ENCODE measurements around the gene LMOD3. TPM values are rescaled to one million over a fixed set of nuclear protein-coding genes. Genes with fewer than 3 reads are reported as not detected.

Gene LMOD3
- total RNA-seq, 1 donor: not detected

GRCh38 chr3:69058180-69058946, 64.0 kb downstream of the LMOD3 start:
- no peak for TF ChIP-seq CTCF (IDR thresholded peaks at IDR 0.05; ENCODE audit: insufficient read depth, low read length)
- no peak for DNase-seq (ENCODE audit: low read depth)
- no peak overlapping the region for H3K4me3 ChIP-seq (ENCODE audit: low read depth, low read length)

Other genes with a start within 250 kb of the LMOD3 start
- gene TAFA4, start 190.0 kb downstream of the LMOD3 start, total RNA-seq (ENCODE audit: low replicate concordance): not detected in 2 replicates
- gene EOGT, start 108.9 kb downstream of the LMOD3 start, total RNA-seq (ENCODE audit: low replicate concordance): 26.7 and 41.6 TPM in 2 replicates
- gene TMF1, start 70.3 kb downstream of the LMOD3 start, total RNA-seq (ENCODE audit: low replicate concordance): 41.0 and 50.9 TPM in 2 replicates
- gene UBA3, start 42.2 kb downstream of the LMOD3 start, total RNA-seq (ENCODE audit: low replicate concordance): 46.4 and 76.9 TPM in 2 replicates
- gene ARL6IP5, start 37.7 kb downstream of the LMOD3 start, total RNA-seq (ENCODE audit: low replicate concordance): 108 and 177 TPM in 2 replicates